Pons (tissue), 1 donor: Measurements from ENCODE around the gene GM2A.

Source experiments
- DNase-seq: peaks from one replicate; pipeline ENCODE4 v3.0.0-alpha.2; 2016; ENCODE audit warnings: low spot score

GM2A gene

GRCh38 chr5:151252762-151253604 lies at the start of gene GM2A:
GM2A (plus strand) TSS chr5:151253185; CDS start chr5:151253217, 32 bp downstream.
- peak; percentile 100 for DNase-seq

- no peak for DNase-seq
These were observed 48.9 kb upstream of the GM2A start for GRCh38 chr5:151204051-151204450.

GRCh38 chr5:151205411-151205810 lies 47.6 kb upstream of the GM2A start:
- no peak for DNase-seq

GRCh38 chr5:151208481-151208914 lies 44.5 kb upstream of the GM2A start:
- DNase-seq, result no peak

GRCh38 chr5:151212406-151212798 lies 40.6 kb upstream of the GM2A start:
- no peak for DNase-seq

- DNase-seq, result peak; percentile 82
These were observed 39.0 kb upstream of the GM2A start for GRCh38 chr5:151213803-151214613.

- peak; percentile 30 for DNase-seq
These were observed 38.1 kb upstream of the GM2A start for GRCh38 chr5:151214614-151215545.

- DNase-seq, result no peak
These were observed 37.5 kb upstream of the GM2A start for GRCh38 chr5:151215546-151215880.

GRCh38 chr5:151216781-151217180 lies 36.2 kb upstream of the GM2A start:
- DNase-seq, result no peak

- no peak for DNase-seq
These were observed 34.8 kb upstream of the GM2A start for GRCh38 chr5:151218177-151218576.

GRCh38 chr5:151219138-151219537 lies 33.8 kb upstream of the GM2A start:
- DNase-seq, result no peak

- no peak for DNase-seq
These were observed 33.2 kb upstream of the GM2A start for GRCh38 chr5:151219789-151220188.

GRCh38 chr5:151221574-151221973 lies 31.4 kb upstream of the GM2A start:
- DNase-seq, result no peak

- no peak for DNase-seq
These were observed 30.8 kb upstream of the GM2A start for GRCh38 chr5:151222054-151222789.

GRCh38 chr5:151222790-151223446 lies 30.1 kb upstream of the GM2A start:
- no peak for DNase-seq

- DNase-seq, result peak; percentile 56
These were observed 29.3 kb upstream of the GM2A start, which contains the start of gene CCDC69 for GRCh38 chr5:151223447-151224264. CCDC69 (minus strand) TSS chr5:151224092; CDS start chr5:151223970, 122 bp downstream.

GRCh38 chr5:151224372-151224771 lies 28.6 kb upstream of the GM2A start:
- no peak for DNase-seq

- DNase-seq, result no peak
These were observed 27.9 kb upstream of the GM2A start for GRCh38 chr5:151225071-151225470.

GRCh38 chr5:151225475-151225874 lies 27.5 kb upstream of the GM2A start:
- no peak for DNase-seq
